SU-DHL-6 (cell line): ENCODE measurements around the gene CLEC18C.

ENCODE experiments used
- H2AFZ ChIP-seq: fragments of 200-600 bp; sonication (generic); 2 replicates; pipeline ENCODE4 v1.6.1; 2014; ENCODE audit warnings: low read depth, mild to moderate bottlenecking, moderate library complexity, mixed read lengths, antibody characterized with exemption, low read length; ENCODE audit not compliant: severe bottlenecking
- H3F3A ChIP-seq: fragments of 200-600 bp; shearing (Covaris generic); 2 replicates; pipeline ENCODE4 v1.6.0; 2016; ENCODE audit warnings: antibody characterized with exemption, mild to moderate bottlenecking; ENCODE audit not compliant: insufficient read depth
- H3K27ac ChIP-seq: fragments of 200-600 bp; sonication (generic); 2 replicates; pipeline ENCODE4 v1.5.1; 2016; ENCODE audit warnings: low read depth, mild to moderate bottlenecking, low read length, moderate library complexity, mixed read lengths
- H3K27me3 ChIP-seq: fragments of 200-600 bp; sonication (generic), shearing (Covaris generic); 2 replicates; pipeline ENCODE4 v1.6.0; 2014; ENCODE audit warnings: mild to moderate bottlenecking, low read length
- H3K36me3 ChIP-seq: fragments of 200-600 bp; sonication (generic); 2 replicates; pipeline ENCODE4 v1.6.1; 2014; ENCODE audit warnings: mild to moderate bottlenecking, low read length, mixed read lengths
- H3K4me2 ChIP-seq: fragments of 300-600, 200-600 bp; shearing (Covaris generic), sonication (generic); 2 replicates; pipeline ENCODE4 v1.6.0; 2014; ENCODE audit warnings: low read length, low read depth, mild to moderate bottlenecking; ENCODE audit not compliant: poor library complexity, severe bottlenecking
- H3K4me3 ChIP-seq: fragments of 200-600 bp; sonication (generic); 2 replicates; pipeline ENCODE4 v1.5.1; 2014; ENCODE audit warnings: antibody characterized with exemption, low read length, mild to moderate bottlenecking, mixed read lengths; ENCODE audit not compliant: insufficient read depth, poor library complexity, severe bottlenecking
- H3K79me2 ChIP-seq: fragments of 200-600 bp; sonication (generic); 2 replicates; pipeline ENCODE4 v1.6.1; 2014; ENCODE audit warnings: mild to moderate bottlenecking, low read length, moderate library complexity; ENCODE audit not compliant: insufficient read depth
- H3K9ac ChIP-seq: fragments of 200-600 bp; sonication (generic); 2 replicates; pipeline ENCODE4 v1.7.0; 2014; ENCODE audit warnings: mild to moderate bottlenecking, low read length
- H3K9me2 ChIP-seq: fragments of 200-600 bp; sonication (generic); replicated peaks from 2 replicates; pipeline ENCODE4 v1.6.1; 2014; ENCODE audit warnings: low read length; ENCODE audit not compliant: insufficient read depth
- H3K9me3 ChIP-seq: fragments of 200-600 bp; sonication (generic); 2 replicates; pipeline ENCODE4 v1.6.1; 2014; ENCODE audit warnings: low read length, mixed read lengths; ENCODE audit not compliant: insufficient read depth
- H4K20me1 ChIP-seq: fragments of 200-600 bp; sonication (generic); 2 replicates; pipeline ENCODE4 v1.6.1; 2014; ENCODE audit warnings: low read depth, mild to moderate bottlenecking, antibody characterized with exemption, low read length, moderate library complexity, mixed read lengths
- EZH2phosphoT487 ChIP-seq: fragments of 200-600 bp; sonication (generic), shearing (Covaris generic); conservative IDR thresholded peaks from 2 replicates; pipeline ENCODE4 v1.6.1; 2018; ENCODE audit warnings: mild to moderate bottlenecking, antibody characterized with exemption, low read length, moderate library complexity, mixed read lengths
- TF ChIP-seq, protein P1 (sequence below): fragments of 200-600 bp; sonication (generic); IDR thresholded peaks from one replicate; pipeline ENCODE4 v1.5.1; 2017; ENCODE audit warnings: antibody characterized with exemption, mild to moderate bottlenecking, low read length, moderate library complexity; ENCODE audit not compliant: insufficient read depth, poor library complexity, severe bottlenecking

The CLEC18C gene

GRCh38 chr16:70159355-70160348 is 13.9 kb upstream of the CLEC18C start:
- Histone ChIP-seq H3K4me2 (no peak overlapping the region), H3K36me3 (no peaks in the 10 kb centered on the region), H3K4me3 (no peak overlapping the region), H3F3A (no peaks in the 10 kb centered on the region), H3K9ac (no peak overlapping the region), H2AFZ (no peak overlapping the region), H3K9me3 (no peaks in the 10 kb centered on the region), H4K20me1 (no peaks in the 10 kb centered on the region), H3K27ac (no peak overlapping the region), H3K79me2 (no peaks in the 10 kb centered on the region), H3K9me2 (no peaks in the 10 kb centered on the region), H3K27me3 (no peaks in the 10 kb centered on the region)
- TF ChIP-seq EZH2phosphoT487 = no peak
- TF ChIP-seq, protein P1, sequence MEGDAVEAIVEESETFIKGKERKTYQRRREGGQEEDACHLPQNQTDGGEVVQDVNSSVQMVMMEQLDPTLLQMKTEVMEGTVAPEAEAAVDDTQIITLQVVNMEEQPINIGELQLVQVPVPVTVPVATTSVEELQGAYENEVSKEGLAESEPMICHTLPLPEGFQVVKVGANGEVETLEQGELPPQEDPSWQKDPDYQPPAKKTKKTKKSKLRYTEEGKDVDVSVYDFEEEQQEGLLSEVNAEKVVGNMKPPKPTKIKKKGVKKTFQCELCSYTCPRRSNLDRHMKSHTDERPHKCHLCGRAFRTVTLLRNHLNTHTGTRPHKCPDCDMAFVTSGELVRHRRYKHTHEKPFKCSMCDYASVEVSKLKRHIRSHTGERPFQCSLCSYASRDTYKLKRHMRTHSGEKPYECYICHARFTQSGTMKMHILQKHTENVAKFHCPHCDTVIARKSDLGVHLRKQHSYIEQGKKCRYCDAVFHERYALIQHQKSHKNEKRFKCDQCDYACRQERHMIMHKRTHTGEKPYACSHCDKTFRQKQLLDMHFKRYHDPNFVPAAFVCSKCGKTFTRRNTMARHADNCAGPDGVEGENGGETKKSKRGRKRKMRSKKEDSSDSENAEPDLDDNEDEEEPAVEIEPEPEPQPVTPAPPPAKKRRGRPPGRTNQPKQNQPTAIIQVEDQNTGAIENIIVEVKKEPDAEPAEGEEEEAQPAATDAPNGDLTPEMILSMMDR = no peak

- Histone ChIP-seq H2AFZ (no peak overlapping the region), H4K20me1 (no peaks in the 10 kb centered on the region), H3K36me3 (no peaks in the 10 kb centered on the region), H3K9ac (no peak overlapping the region), H3K27ac (no peak overlapping the region), H3K4me2 (no peak overlapping the region), H3K4me3 (no peak overlapping the region), H3F3A (no peaks in the 10 kb centered on the region), H3K9me2 (no peaks in the 10 kb centered on the region), H3K79me2 (no peaks in the 10 kb centered on the region), H3K27me3 (no peaks in the 10 kb centered on the region), H3K9me3 (no peaks in the 10 kb centered on the region)
- TF ChIP-seq, protein P1 = no peak
- no peak for TF ChIP-seq EZH2phosphoT487
Measured at GRCh38 chr16:70160388-70160787, 13.2 kb upstream of the CLEC18C start.

DNA sequence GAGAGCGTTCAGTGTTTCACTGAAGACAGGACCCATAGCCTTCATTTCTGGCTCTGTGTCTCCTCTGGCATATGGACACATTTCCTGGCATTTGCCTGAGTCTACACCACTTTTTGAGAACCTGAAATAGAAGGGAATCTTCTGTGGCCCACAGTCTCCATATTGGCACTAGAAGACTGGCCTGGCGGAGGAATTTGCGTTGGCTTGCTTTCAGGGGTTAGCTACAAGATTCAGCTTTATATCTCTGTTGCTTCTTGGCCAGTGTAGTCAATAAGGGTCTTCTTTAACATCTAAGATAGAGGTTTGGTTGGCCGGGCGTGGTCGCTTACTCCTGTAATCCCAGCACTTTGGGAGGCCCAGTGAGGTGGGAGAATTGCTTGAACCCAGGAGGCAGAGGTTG is 12.8 kb upstream of the CLEC18C start:
- no peaks in the 10 kb centered on the region for H3K9me3 ChIP-seq
- no peak overlapping the region for H3K4me3 ChIP-seq
- H2AFZ ChIP-seq = no peak overlapping the region
- H4K20me1 ChIP-seq = no peaks in the 10 kb centered on the region
- H3K9ac ChIP-seq = no peak overlapping the region
- no peaks in the 10 kb centered on the region for H3K9me2 ChIP-seq
- H3K4me2 ChIP-seq = no peak overlapping the region
- no peaks in the 10 kb centered on the region for H3K36me3 ChIP-seq
- TF ChIP-seq EZH2phosphoT487 = no peak
- TF ChIP-seq, protein P1 = no peak
- no peaks in the 10 kb centered on the region for H3K79me2 ChIP-seq
- H3K27ac ChIP-seq = no peak overlapping the region
- H3K27me3 ChIP-seq = no peaks in the 10 kb centered on the region
- no peaks in the 10 kb centered on the region for H3F3A ChIP-seq
